HPDE6-E6E7 (cell line): ENCODE measurements around the gene SOWAHB.
A peak's percentile ranks its signal among the peaks of the same experiment; 100 is the strongest.

ENCODE experiments used
- DNase-seq: peaks from one replicate; pipeline ENCODE4 v3.0.0; 2011; ENCODE audit warnings: missing footprints; ENCODE audit errors: extremely low spot score

Gene SOWAHB

GRCh38 chr4:76851375-76851774 lies 46.6 kb downstream of the SOWAHB start:
- DNase-seq = no peak

GRCh38 chr4:76850010-76850441 lies 47.9 kb downstream of the SOWAHB start:
- DNase-seq = peak; percentile 67
